ENCODE results near the gene ATIC.

The ATIC gene

DNA sequence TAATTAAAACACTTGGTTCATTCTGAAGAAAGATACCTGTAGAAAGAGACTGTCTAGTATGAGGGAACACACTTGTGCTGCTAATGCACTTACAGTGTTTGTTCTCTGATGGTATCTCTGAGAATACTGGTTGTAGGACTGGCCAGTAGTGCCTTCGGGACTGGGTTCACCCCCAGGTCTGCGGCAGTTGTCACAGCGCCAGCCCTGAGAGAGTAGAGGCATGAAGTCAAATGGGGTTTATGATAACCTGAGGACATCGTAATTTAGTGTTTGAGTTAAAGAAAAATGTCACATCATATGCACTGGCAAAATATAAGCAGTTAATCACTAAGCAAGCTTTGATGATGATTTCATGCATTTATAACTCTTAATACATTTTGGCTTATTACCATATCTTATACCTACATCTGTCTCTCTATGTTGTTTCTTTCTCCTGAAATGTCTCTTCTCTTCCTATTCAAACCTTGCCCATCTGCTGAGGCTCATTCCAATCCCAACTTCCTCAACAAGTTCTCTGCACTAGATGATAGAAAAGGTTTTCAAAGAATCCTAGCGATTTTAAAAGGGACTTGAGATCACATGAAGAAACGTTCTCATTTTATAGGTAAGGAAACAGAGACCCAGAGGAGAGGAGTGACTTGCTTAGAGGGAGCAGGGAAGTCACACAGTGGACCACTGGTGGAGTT lies 50.2 kb downstream of the ATIC start:
- DNase-seq = no peak

DNA sequence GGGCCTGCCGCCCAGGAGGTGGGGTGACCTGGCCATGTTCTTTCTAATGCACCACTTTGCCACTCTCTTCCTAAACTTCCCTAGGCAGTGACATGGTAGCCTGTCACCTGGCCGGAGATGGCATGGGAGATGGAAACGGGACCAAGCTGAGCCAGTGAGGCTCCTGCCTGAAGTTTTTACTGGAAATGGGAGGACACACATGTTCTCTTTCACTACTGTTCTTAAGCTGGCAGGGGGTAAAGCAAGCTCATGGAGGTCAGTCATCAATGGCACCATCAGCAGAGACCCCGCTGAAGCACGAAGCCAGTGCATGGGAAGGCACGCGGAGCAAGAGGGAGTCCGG lies 50.7 kb downstream of the ATIC start:
- DNase-seq = no peak

DNA sequence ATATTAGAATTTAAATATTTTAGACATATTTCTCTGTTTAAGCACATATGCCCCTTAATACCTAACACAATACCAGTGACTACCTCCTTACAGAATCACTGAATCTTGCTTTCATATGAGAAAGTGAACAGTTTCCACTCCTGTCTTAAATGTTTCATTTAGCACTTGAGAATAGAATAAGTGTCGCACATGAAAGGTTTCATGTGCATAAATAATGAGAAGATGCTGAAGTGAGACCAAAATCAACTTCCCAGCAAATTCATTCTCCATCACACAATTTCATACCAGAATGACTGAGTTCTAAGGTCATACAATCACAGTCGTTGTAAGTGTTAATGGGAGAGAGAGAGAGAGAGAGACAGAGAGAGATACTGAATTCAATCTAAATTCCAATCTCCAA lies 51.2 kb downstream of the ATIC start:
- no peak for DNase-seq

- no peak for DNase-seq
These were observed 51.8 kb downstream of the ATIC start for GRCh38 chr2:215363461-215364156.

GRCh38 chr2:215364157-215365155 lies 52.6 kb downstream of the ATIC start:
- DNase-seq = no peak

GRCh38 chr2:215365184-215365658 lies 53.4 kb downstream of the ATIC start:
- no peak for DNase-seq

- no peak for DNase-seq
These were observed 54.7 kb downstream of the ATIC start for GRCh38 chr2:215366440-215367032.

DNA sequence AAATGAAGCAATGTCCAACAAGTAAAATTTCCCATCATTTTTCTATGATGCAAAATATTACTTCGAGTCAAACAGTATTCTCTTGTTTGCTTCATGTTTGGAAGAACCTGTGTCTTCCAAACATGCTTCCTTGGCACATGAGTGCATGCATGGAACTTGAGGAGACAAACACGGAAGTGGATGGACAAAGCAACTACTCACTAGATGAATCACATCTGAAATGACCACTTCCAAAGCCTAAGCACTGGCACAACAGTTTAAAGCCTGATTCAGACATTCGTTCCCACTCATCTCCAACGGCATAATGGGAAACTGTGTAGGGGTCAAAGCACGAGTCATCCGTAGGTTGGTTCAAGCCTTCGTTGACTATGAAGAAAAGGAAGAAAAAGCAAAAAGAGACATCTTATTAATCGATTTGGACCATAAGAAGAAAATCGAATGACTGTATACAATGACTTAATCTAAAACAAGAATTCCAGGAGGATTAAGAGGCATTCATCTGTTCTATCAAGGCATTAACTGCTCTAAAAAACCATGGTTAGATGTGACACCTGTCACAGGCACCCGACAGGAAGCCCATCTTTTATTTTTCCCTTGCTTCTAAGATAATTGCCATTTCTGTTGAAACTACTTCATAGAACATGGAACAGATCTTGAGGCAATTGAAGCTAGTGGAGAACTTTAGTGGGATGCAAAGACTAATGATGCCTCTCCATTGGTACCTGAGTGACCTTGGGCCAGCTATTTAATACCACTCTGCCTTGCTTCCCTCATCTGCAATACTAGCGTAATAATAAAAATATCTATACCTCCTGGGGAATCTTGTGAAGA lies 56.0 kb downstream of the ATIC start:
- peak; percentile 54 for DNase-seq

DNA sequence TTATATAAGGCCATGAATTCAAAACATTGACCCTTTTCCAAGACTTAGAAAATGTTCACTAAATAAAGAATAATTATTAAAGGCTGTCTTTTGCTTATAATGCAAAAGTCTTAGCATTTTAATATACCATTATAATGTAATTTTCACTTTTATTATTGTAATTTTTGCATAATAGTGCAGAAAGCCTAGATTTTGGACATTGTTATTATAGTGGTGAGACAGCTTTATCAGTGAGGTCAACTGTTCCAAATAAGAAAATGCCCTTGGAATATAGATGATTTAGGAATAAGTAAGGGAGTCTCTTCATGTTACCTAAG lies 56.6 kb downstream of the ATIC start:
- DNase-seq = no peak

DNA sequence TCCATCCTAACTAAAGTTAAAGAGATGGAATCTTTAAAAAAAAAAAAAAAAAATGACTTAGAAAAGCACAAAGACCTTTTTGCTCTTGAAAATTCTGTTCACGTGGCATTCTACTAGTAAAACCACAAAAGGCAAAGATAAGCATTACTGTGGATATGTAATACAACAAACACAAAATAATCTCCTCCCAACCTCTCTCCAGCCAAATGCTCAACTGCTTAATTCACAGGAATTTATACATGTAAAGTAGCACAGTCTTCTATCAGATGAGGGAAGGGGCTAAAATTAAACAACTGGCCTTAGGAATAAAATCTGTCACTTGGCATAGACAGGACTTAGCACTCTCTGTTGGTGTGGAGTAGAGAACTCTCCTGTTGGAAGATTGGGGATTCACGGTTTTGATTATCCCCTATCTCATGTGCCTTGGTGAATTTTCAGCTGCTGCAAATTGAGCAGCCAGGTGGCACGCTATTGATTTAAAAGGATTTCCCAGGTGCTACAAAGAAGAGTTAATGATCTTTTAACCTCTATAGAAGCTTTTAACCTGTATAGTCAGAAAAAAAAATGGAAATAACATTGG lies 57.4 kb downstream of the ATIC start:
- DNase-seq = no peak

- no peak for DNase-seq
These were observed 58.5 kb downstream of the ATIC start for GRCh38 chr2:215370112-215370965.

DNA sequence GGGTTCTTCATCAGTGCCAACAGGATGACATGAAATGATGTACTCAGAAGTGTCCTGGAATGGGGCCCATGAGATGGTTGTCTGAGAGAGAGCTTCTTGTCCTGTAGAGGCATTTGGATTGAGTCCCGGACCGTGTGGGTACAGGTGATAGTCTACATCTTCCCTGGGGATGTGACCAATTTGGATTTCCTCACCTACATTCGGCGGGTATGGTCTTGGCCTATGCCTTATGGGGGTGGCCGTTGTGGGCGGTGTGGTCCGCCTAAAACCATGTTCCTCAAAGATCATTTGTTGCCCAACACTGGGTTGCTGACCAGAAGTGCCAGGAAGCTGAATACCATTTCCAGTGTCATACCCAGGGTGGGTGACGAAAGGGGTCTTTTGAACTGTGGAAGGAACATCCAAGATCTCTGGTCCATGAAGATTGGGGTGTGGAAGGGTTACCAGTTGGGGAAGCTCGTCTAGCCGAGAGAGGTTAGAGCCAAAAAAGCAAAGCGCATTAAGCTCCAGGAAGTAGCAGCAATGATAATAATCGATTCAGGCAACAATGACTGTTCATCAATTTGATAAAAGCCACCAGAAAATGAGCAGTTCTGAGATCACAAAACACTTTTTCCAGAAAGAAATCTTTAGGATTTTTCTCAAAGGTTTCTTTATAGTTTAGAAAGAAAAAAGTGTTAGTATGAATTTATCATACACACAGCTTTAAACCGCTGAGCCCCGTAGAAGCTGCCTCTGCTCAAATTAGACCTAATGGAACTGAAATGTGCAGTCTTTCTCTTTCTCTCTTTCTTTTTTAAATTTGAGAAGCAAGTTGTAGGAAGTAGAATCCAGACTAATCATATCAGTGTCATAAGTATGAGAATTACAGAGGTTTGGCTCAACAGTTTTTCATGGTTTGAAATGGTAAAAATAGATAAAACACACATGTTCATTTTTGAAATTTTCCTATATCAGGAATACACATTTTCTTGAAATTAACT lies 60.3 kb downstream of the ATIC start:
- no peak for DNase-seq

GRCh38 chr2:215372968-215373649 lies 61.2 kb downstream of the ATIC start:
- DNase-seq = no peak

- no peak for DNase-seq
These were observed 62.1 kb downstream of the ATIC start for GRCh38 chr2:215374002-215374401.

GRCh38 chr2:215374642-215375466 lies 63.0 kb downstream of the ATIC start:
- DNase-seq = no peak

DNA sequence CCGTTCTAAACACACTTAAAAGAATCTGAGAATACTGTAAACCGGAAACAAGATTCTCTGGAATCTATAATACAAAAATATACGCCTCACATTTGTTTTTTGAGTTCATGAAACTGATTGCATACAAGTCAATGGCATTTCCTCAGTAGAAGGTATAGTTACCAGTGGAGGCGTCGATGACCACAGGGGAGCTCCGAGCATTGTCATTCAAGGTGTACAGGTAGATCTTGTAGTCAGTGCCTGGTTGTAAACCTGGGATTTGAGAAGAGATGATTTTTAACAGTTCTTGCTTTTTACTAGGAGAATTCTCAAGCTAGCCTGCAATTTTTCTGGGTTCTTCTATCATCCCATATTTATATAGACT lies 63.6 kb downstream of the ATIC start:
- no peak for DNase-seq

GRCh38 chr2:215376103-215376780 lies 64.4 kb downstream of the ATIC start:
- DNase-seq = no peak

DNA sequence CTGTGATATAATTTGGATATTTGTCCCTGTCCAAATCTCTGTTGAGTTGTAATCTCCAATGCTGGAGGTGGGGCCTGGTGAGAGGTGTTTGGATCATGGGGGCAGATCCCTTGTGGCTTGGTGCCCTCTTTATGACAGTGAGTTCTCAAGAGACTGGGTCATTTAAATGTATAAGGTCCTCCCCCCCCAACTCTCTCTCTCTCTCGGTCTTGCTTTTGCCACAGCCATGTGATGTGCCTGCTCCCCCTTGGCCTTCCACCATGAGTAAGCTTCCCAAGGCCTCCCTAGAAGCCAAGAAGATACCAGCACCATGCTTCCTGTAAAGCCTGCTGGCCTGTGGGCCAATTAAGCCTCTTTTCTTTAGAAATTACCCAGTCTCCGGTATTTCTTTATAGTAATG lies 65.4 kb downstream of the ATIC start:
- DNase-seq = no peak

Measured in fibroblast of upper back skin (primary cell).